Heart left ventricle (tissue), 16 donors: ENCODE data around the gene ADCY5. TPM values are rescaled to one million over a fixed set of nuclear protein-coding genes. Genes with fewer than 3 reads are reported as not detected.
A peak's percentile ranks its signal among the peaks of the same experiment; 100 is the strongest.

Experiments used
- ATAC-seq, 4 donors: fragments of 200-7000 bp; cut with Tn5 transposase; one replicate each; pipeline ENCODE4 v1.9.1; 2020 to 2022; ENCODE audit warnings: moderate library complexity in 4 of 4, mild to moderate bottlenecking in 3 of 4, moderate number of reproducible peaks in 1 of 4
- DNase-seq, 5 donors: peaks; one replicate each; pipeline ENCODE4 v3.0.0-alpha.2; 2020
- H3K27ac ChIP-seq, 12 donors: fragments of 200-600 bp; sonication (generic) in 4 of 12; one replicate each; pipeline versions ENCODE4 v1.5.0 to v1.8.0; 2016 to 2022; ENCODE audit warnings: mild to moderate bottlenecking in 2 of 12
- H3K27me3 ChIP-seq, 9 donors: fragments of 200-600 bp; sonication (generic) in 2 of 9; one replicate each; pipeline versions ENCODE4 v1.5.1 to v1.8.0; 2016 to 2022; ENCODE audit warnings: mild to moderate bottlenecking in 3 of 9
- H3K36me3 ChIP-seq, 9 donors: fragments of 200-600 bp; sonication (generic) in 2 of 9; one replicate each; pipeline versions ENCODE4 v1.5.0 to v1.8.0; 2018 to 2022; ENCODE audit warnings: mild to moderate bottlenecking in 2 of 9
- H3K4me1 ChIP-seq, 12 donors: fragments of 200-600 bp; sonication (generic) in 4 of 12; one replicate each; pipeline versions ENCODE4 v1.5.0 to v1.8.0; 2016 to 2022; ENCODE audit warnings: mild to moderate bottlenecking in 3 of 12
- H3K4me3 ChIP-seq, 12 donors: fragments of 200-600 bp; sonication (generic) in 4 of 12; one replicate each; pipeline versions ENCODE4 v1.5.0 to v1.8.0; 2017 to 2022; ENCODE audit warnings: mild to moderate bottlenecking in 9 of 12, moderate library complexity in 4 of 12
- H3K9me3 ChIP-seq, 12 donors: fragments of 200-600 bp; sonication (generic) in 4 of 12; one replicate each; pipeline versions ENCODE4 v1.5.0 to v1.8.0; 2016 to 2022; ENCODE audit warnings: mild to moderate bottlenecking in 1 of 12
- POLR2A ChIP-seq, 2 donors: fragments of 450-650 bp; IDR thresholded peaks; one replicate each; pipeline ENCODE4 v1.6.1; 2017; ENCODE audit warnings: antibody characterized with exemption in 2 of 2, mild to moderate bottlenecking in 2 of 2, moderate library complexity in 2 of 2
- WGBS, 4 donors: extraction: QIAGEN DNeasy Blood & Tissue Kit in 2 of 4; methylation state at CpG; one replicate each; pipeline versions ENCODE4 v1.1.5 to v1.1.7; 2013 to 2018; 5-methylcytosine and 5-hydroxymethylcytosine counted together
- intact Hi-C, 10 donors: fragments of 100-400 bp; cut with DNase I; formaldehyde crosslinking; loops; one replicate each; pipeline versions ENCODE4 v1.11.1 to v1.14.2; 2022
- polyA plus RNA-seq, 2 donors: library from polyadenylated mRNA; stranded (reverse); fragments of 200-250 nt; gene quantifications; one replicate each; pipeline ENCODE4 v1.2.3, GENCODE V29; 2013
- total RNA-seq, 9 donors: library from RNA; depleted of rRNA in 2 of 9; stranded (reverse); fragments of >200 nt in 2 of 9; fragmentation: NEBNext Ultra II Directional in 3 of 9; extraction: Animal tissue kit (Norgen Biotek cat#: 25700) in 3 of 9; gene quantifications; one replicate each; pipeline versions ENCODE4 v1.1.0 to v1.2.4, GENCODE V29; 2016 to 2023
- TF ChIP-seq, protein P1 (sequence below), 12 donors: fragments of 200-600 bp; sonication (generic) in 4 of 12; IDR thresholded peaks; one replicate each; pipeline versions ENCODE4 v1.5.0 to v1.8.0; 2018 to 2022; ENCODE audit warnings: antibody characterized with exemption in 12 of 12, mild to moderate bottlenecking in 5 of 12
- donor health status: ischemic (EF 13 %, LVEDD 7.1; RV severe dilation, severe dysfunction).
- donor health status: healthy with polysubstance abuse.
- donor health status: DM: no; HTN: yes; CAD: no.
- donor health status: DM: no; HTN: no; CAD: no.
- donor health status: ischemic (EF 25% LVEDD 6.9; RV normal size, moderate dysfunction).
- donor health status: ischemic (EF 25% LVEDD 5.7; RV mildly dilated, moderate dysfunction).
- donor health status: healthy.
- donor health status: DM: yes; HTN: yes; CAD: no.
- donor health status: ischemic (EF 35%, LVEDD 5.7; RV mildly dilated, moderate dysfunction).
- donor health status: nonischemic (EF 11% LVEDD 7.7; RV severe dilation, severe dysfunction).
- donor health status: DM: yes; HTN: yes; CAD: no.
- donor health status: PGD.
- donor health status: ischemic (EF 29% LVEDD 5.4; RV normal size, mild dysfunction).
- donor health status: nonischemic (EF 23%, LVEDD 6.1; RV moderate dilation, normal function).

The ADCY5 gene
- total and polyA plus RNA-seq, 11 donors = 78.5 to 276 (median 167) TPM

DNA sequence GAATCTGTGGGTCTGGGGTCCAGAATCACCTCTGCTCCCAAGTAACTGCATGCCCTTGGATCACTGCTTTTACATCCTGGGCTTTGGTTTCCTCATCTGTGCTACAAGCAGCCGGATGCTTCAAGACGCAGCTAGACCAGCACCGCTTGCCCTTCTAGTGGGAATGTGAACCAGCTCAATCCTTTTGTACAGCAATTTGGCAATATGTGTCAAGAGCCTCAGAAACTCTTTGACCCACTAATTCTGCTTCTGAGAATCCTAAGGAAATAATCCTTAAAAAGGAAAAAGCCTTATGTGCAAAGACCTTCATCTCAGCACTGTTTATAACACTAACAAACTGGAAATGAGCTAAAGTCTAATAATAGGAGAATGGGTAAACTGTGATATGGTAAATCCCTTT is 48.7 kb downstream of the ADCY5 start:
- intact Hi-C loops = loop anchor here in 3 of 10 donors (5.0 to 10.0 kb wide), 3 partner anchors 47 to 55 kb away; partner anchors contain the start of gene ADCY5 (in 1 of the 3)
- no peak for ATAC-seq
- no peak for TF ChIP-seq POLR2A (IDR thresholded peaks at IDR 0.05)
- TF ChIP-seq, protein P1, sequence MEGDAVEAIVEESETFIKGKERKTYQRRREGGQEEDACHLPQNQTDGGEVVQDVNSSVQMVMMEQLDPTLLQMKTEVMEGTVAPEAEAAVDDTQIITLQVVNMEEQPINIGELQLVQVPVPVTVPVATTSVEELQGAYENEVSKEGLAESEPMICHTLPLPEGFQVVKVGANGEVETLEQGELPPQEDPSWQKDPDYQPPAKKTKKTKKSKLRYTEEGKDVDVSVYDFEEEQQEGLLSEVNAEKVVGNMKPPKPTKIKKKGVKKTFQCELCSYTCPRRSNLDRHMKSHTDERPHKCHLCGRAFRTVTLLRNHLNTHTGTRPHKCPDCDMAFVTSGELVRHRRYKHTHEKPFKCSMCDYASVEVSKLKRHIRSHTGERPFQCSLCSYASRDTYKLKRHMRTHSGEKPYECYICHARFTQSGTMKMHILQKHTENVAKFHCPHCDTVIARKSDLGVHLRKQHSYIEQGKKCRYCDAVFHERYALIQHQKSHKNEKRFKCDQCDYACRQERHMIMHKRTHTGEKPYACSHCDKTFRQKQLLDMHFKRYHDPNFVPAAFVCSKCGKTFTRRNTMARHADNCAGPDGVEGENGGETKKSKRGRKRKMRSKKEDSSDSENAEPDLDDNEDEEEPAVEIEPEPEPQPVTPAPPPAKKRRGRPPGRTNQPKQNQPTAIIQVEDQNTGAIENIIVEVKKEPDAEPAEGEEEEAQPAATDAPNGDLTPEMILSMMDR (IDR thresholded peaks at IDR 0.05) = no peak

DNA sequence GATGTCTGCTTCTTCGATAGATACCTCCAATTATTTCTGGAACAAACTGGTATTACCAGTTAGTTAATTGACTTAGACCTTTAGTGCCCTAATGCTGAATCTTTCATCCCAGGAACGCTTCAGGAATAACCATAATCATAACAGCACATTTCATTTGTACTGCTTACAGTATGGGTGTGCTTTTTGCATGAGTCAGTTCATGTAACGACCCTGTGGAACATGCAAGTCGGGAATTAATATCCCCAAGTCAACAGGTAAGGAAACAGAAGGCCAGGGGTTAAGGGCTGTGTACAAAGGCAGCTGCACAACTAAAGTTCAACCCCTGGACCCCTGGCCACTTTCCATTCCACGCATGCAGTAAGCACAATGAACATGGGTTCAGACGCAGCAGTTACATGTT is 49.2 kb downstream of the ADCY5 start:
- peak overlapping the region; percentile 33 to 94 (median 90) for H3K27ac ChIP-seq
- peaks cover 0 to 94% (median 47%) of the 10 kb centered on the region in 12 donors for H3K4me1 ChIP-seq
- DNase-seq (peak in 1 of 5 donors; percentile 12), ATAC-seq (no peak)
- H3K36me3 ChIP-seq = no peaks in the 10 kb centered on the region
- no peaks in the 10 kb centered on the region for H3K27me3 ChIP-seq
- intact Hi-C loops = loop anchor here in 3 of 10 donors (5.0 to 10.0 kb wide), 3 partner anchors 48 to 55 kb away; partner anchors contain the start of gene ADCY5 (in 1 of the 3)
- H3K9me3 ChIP-seq = no peaks in the 10 kb centered on the region
- TF ChIP-seq, protein P1 (IDR thresholded peaks at IDR 0.05) = no peak
- TF ChIP-seq POLR2A (IDR thresholded peaks at IDR 0.05) = no peak
- WGBS, 4 donors = 48 to 65% (median 58%) methylated on average over 6 of the region's 6 CpGs
- no peak overlapping the region for H3K4me3 ChIP-seq

More for the DNA sequence above, 48.7 kb downstream of the ADCY5 start:
- Histone ChIP-seq H3K4me3 (no peak overlapping the region), H3K9me3 (no peaks in the 10 kb centered on the region), H3K27ac (peak overlapping the region; percentile 46 to 94 (median 90)), H3K36me3 (no peaks in the 10 kb centered on the region), H3K27me3 (no peaks in the 10 kb centered on the region), H3K4me1 (peaks cover 0 to 94% (median 50%) of the 10 kb centered on the region in 12 donors)
- WGBS, 4 donors = 77 to 94% (median 86%) methylated on average over 3 of the region's 3 CpGs
- peak in 1 of 5 donors; percentile 13 for DNase-seq

DNA sequence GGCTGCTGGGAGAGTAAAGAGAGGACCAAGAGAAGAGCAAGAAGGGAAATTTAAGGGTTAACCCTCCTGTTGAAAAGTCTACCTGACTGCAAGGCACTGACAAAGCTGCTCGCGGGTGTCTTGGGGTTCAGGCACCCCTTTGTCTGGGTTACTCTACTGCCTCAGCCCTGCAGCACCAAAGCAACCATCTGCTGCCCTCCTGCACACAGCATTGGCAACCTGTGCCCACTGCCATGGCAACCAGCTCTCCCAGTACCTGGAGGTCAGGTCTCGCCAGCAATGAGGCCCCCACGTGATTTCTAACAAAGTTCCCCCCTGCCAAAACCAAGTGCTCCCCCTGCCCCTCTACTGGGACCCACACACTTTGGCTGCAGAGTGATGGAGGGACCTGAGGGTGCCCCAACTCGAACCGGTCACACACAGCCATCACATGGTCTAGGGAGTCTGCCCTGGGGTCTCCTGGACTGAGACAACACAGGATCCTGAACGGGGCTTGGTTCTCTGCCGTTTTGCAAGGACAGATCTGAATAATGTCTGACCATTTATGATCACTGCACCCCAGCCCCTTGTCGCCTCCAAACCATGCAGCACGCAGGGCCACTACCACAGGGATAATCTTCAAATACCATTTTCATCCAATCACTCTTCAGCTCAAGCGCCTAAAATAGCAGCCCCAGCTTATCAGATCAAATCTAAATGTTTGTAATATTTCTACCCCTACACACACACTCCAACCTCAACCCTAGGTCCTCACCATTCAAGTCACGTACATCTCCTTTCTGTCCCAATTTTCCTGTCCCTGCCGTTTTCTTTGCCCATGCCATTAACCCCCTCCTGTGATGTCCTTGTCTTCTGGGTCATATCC is 50.7 kb downstream of the ADCY5 start:
- Histone ChIP-seq H3K9me3 (no peaks in the 10 kb centered on the region), H3K4me1 (peaks cover 0 to 94% (median 44%) of the 10 kb centered on the region in 12 donors), H3K27me3 (no peaks in the 10 kb centered on the region), H3K36me3 (no peaks in the 10 kb centered on the region), H3K27ac (peak overlapping the region; percentile 65 to 94 (median 90)), H3K4me3 (no peak overlapping the region)
- DNase-seq (peak in 2 of 5 donors; percentile 24 to 37), ATAC-seq (no peak)
- intact Hi-C loops = no loop called here
- no peak for TF ChIP-seq POLR2A (IDR thresholded peaks at IDR 0.05)
- TF ChIP-seq, protein P1 (IDR thresholded peaks at IDR 0.05) = no peak
- WGBS, 4 donors = 43 to 54% (median 50%) methylated on average over 12 to 13 of the region's 13 CpGs

DNA sequence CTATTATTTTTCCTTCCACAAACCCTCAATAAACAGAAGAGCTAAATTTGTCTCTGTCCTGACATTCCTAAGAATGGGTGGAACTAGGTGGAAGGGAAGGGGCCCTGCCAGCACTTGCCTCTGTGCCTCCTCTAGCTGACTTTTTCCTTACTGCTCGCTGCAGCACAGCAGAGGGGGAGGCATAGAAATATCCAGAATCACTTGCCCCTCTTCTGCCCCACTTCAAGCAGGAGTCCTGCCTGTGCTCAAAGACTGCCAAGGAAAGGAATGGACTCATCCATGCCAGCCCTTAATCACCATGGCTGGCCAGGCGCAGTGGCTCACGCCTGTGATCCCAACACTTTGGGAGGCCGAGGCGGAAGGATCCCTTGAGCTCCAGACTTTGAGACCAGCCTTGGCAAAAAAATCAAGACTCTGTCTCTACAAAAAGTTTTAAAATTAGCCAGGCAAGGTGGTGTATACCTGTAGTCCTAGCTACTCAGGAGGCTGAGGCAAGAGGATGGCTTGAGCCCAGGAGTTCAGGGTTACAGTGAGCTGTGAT is 51.8 kb downstream of the ADCY5 start:
- TF ChIP-seq, protein P1 (IDR thresholded peaks at IDR 0.05) = no peak
- TF ChIP-seq POLR2A (IDR thresholded peaks at IDR 0.05) = no peak
- Histone ChIP-seq H3K4me3 (no peak overlapping the region), H3K36me3 (no peaks in the 10 kb centered on the region), H3K27ac (peak overlapping the region; percentile 65 to 94 (median 90)), H3K9me3 (no peaks in the 10 kb centered on the region), H3K4me1 (peaks cover 0 to 95% (median 40%) of the 10 kb centered on the region in 12 donors), H3K27me3 (no peaks in the 10 kb centered on the region)
- intact Hi-C loops = no loop called here
- ATAC-seq = peak in 2 of 4 donors; percentile 5
- peak in 2 of 5 donors; percentile 36 to 41 for DNase-seq
- WGBS, 4 donors = 50 to 68% (median 63%) methylated on average over 5 of the region's 5 CpGs
